ENCODE measurements around the gene ATAD2B. TPM values are rescaled to one million over a fixed set of nuclear protein-coding genes. Genes with fewer than 3 reads are reported as not detected.
A peak's percentile ranks its signal among the peaks of the same experiment; 100 is the strongest.

The ATAD2B gene
- total and polyA plus RNA-seq, 8 donors = 4.1 to 15.6 (median 9.3) TPM

DNA sequence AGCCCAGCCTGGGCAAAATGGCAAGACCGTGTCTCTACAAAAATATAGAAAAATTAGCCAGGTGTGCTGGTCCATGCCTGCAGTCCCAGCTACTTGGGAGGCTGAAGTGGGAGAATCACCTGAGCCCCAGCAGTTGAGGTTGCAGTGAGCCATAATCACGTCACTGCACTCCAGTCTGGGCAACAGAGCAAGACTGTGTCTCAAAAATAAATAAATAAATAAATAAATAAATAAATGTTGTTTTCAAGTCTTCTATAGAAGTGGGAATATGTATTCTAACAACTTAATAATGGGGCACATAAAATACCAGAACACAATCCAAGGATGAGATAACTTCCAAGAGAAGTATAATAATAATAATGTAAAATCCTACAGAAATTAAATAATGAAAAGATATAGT, 23.9 kb downstream of the ATAD2B start:
- H3K27me3 ChIP-seq = no peaks in the 10 kb centered on the region
- no peak overlapping the region for H3K27ac ChIP-seq
- ATAC-seq (no peak), FAIRE-seq (no peak), DNase-seq (no peak)
- peaks cover 0 to 20% (median 9%) of the 10 kb centered on the region in 3 donors for H3K4me1 ChIP-seq
- TF ChIP-seq, protein P1, sequence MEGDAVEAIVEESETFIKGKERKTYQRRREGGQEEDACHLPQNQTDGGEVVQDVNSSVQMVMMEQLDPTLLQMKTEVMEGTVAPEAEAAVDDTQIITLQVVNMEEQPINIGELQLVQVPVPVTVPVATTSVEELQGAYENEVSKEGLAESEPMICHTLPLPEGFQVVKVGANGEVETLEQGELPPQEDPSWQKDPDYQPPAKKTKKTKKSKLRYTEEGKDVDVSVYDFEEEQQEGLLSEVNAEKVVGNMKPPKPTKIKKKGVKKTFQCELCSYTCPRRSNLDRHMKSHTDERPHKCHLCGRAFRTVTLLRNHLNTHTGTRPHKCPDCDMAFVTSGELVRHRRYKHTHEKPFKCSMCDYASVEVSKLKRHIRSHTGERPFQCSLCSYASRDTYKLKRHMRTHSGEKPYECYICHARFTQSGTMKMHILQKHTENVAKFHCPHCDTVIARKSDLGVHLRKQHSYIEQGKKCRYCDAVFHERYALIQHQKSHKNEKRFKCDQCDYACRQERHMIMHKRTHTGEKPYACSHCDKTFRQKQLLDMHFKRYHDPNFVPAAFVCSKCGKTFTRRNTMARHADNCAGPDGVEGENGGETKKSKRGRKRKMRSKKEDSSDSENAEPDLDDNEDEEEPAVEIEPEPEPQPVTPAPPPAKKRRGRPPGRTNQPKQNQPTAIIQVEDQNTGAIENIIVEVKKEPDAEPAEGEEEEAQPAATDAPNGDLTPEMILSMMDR (IDR thresholded peaks at IDR 0.05) = no peak
- no peaks in the 10 kb centered on the region for H3K9me3 ChIP-seq
- H3K36me3 ChIP-seq = no peaks in the 10 kb centered on the region
- intact Hi-C loops (cut with DNase I) = no loop called here
- H3K4me3 ChIP-seq = no peak overlapping the region
- 93% methylated on average over 2 of the region's 2 CpGs for WGBS, 2 donors

DNA sequence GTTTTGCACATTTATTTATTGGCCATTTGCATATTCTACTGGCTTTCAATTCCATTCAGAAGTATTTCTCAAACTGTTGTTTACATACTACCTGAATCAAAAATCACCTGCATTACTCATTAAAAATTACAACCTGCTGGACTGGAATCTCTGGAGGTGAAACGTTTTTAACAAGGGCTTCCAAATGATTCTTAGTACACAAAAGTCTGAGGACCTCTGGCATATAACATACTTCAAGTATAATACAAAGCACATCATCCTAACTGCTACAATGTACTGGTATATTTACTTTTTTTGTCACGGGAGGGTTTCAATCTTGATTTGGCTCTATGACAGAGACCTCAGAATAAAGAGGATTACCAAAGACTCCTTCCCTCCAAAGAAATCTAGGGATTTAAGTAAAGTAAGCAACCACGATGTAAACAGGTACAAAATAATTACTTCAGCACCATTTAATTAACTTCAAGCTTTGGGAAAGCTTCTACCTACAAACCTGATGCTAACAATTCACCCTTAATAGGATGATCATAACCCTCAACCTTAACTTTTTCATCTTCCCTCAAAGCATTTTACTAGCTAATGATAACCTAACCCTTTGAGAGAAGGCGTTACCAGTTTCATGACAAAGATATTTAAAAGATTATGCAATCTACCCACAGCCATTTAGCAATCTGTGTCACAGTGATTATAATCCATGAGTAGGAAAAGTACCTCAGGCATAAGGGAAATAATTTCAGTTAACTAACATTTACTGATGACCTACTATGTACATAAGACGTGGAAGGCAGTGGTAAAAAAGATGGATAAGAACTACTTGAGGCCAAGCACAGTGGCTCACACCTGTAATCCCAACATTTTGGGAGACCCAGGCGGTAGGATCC, 24.7 kb downstream of the ATAD2B start:
- no peaks in the 10 kb centered on the region for H3K9me3 ChIP-seq
- no peak overlapping the region for H3K4me3 ChIP-seq
- WGBS, 2 donors = 48 to 51% methylated on average over 6 of the region's 6 CpGs
- no peaks in the 10 kb centered on the region for H3K27me3 ChIP-seq
- TF ChIP-seq, protein P1 (IDR thresholded peaks at IDR 0.05) = no peak
- DNase-seq (no peak), ATAC-seq (peak in 3 of 4 donors; percentile 35 to 60 (median 39)), FAIRE-seq (no peak)
- intact Hi-C loops (cut with DNase I) = no loop called here
- H3K36me3 ChIP-seq = no peaks in the 10 kb centered on the region
- peaks cover 0 to 20% (median 9%) of the 10 kb centered on the region in 3 donors for H3K4me1 ChIP-seq
- no peak overlapping the region for H3K27ac ChIP-seq

DNA sequence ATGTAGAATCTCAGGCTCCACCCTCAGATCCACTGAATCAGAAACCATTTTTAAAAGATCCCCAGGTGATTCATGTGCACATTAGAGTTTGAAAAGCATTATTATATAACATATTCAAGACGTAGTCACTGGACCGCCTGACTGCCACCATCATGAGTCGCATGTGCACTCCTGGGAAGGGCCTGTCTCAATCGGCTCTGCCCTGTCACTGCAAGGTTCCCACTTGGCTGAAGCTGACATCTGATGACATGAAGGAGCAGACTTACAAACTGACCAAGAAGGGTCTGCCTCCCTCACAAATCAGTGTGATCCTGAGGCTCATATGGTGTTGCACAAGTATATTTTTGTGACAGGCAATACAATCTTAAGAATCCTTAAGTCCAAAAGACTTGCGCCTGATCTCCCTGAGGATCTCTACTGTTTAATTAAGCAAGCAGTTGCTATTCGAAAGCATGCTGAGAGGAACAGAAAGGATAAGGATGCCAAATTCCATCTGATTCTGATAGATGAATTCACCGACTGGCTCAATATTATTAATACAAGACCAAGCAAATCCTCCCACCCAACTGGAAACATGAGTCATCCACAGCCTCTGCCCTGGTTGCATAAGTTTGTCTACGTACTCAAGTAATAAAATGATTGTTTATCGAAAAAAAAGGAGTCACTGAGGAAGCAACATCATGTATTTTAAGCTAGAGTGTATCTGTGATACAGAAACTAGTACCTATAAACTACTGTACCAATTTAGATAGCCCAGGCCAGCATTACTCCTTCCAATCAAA, 26.2 kb downstream of the ATAD2B start:
- H3K4me3 ChIP-seq = no peak overlapping the region
- peak in 3 of 4 donors; percentile 50 to 65 (median 56) for ATAC-seq
- H3K36me3 ChIP-seq = no peaks in the 10 kb centered on the region
- DNase-seq = no peak
- no peaks in the 10 kb centered on the region for H3K27me3 ChIP-seq
- H3K27ac ChIP-seq = no peak overlapping the region
- TF ChIP-seq, protein P1 (IDR thresholded peaks at IDR 0.05) = no peak
- peaks cover 0 to 20% (median 9%) of the 10 kb centered on the region in 3 donors for H3K4me1 ChIP-seq
- no peaks in the 10 kb centered on the region for H3K9me3 ChIP-seq
- intact Hi-C loops (cut with DNase I) = no loop called here
- WGBS, 2 donors = 72 to 74% methylated on average over 9 of the region's 9 CpGs
- FAIRE-seq = no peak

DNA sequence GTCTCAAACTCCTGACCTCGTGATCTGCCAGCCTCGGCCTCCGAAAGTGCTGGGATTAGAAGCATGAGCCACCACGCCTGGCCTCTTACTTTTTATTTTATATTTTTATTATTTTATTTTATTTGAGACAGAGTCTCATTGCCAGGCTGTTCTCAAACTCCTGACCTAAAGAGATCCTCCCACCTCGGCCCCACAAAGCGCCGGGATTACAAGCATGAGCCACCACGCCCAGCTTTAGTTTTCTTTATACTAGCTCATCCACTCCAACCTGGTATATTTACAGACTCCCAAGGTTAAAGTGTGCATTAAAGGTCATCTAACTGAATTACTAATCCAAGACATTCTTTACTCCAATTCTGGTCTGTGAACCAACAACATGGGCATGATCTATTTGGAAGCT, 26.8 kb downstream of the ATAD2B start:
- intact Hi-C loops (cut with DNase I) = no loop called here

More for the DNA sequence above, 26.8 kb downstream of the ATAD2B start:
- FAIRE-seq (no peak), DNase-seq (no peak), ATAC-seq (no peak)
- TF ChIP-seq, protein P1 (IDR thresholded peaks at IDR 0.05) = no peak
- Histone ChIP-seq H3K27me3 (no peaks in the 10 kb centered on the region), H3K9me3 (no peaks in the 10 kb centered on the region), H3K4me1 (peaks cover 0 to 19% (median 9%) of the 10 kb centered on the region in 3 donors), H3K36me3 (no peaks in the 10 kb centered on the region), H3K4me3 (no peak overlapping the region), H3K27ac (no peak overlapping the region)
- WGBS, 2 donors = 96 to 98% methylated on average over 8 of the region's 8 CpGs
